K562 (cell line): ENCODE measurements around the gene RBL1.
"Not testable (repeated sequence)": the region's sequence is repeated elsewhere in the genome, so short reads cannot be mapped to it uniquely, and the experiment has no call there.

Experiments used
- FOXM1 ChIP-seq, 2 experiments: fragments of 450-650 bp in 1 of 2; sonication (generic) in 1 of 2; formaldehyde crosslinking in 1 of 2; IDR thresholded peaks; 2 replicates each; pipeline versions ENCODE4 v1.6.1 to v1.9.0; 2017 to 2022; ENCODE audit warnings: low read depth in 2 of 2, mild to moderate bottlenecking in 2 of 2, missing genetic modification reagents in 1 of 2, moderate library complexity in 1 of 2
- POLR2A ChIP-seq: fragments of 450-650 bp; conservative IDR thresholded peaks from 2 replicates; pipeline ENCODE4 v1.6.1; 2016
- ZNF12 ChIP-seq: sonication (generic); formaldehyde crosslinking; IDR thresholded peaks from 2 replicates; pipeline ENCODE4 v1.4.0; 2020; ENCODE audit warnings: mild to moderate bottlenecking, missing genetic modification reagents
- TF ChIP-seq, protein P1 (sequence below), 2 experiments: fragments of 450-650 bp; formaldehyde crosslinking in 1 of 2; IDR thresholded peaks; 2 replicates each; pipeline versions ENCODE4 v1.4.0 to v1.6.1; 2014 to 2020; ENCODE audit warnings: mild to moderate bottlenecking in 2 of 2, borderline replicate concordance in 1 of 2, low read depth in 1 of 2

- TF ChIP-seq ZNF12; POLR2A; FOXM1 (IDR thresholded peaks at IDR 0.05; ENCODE audit: low read depth); FOXM1 (CRISPR knock-in tag; IDR thresholded peaks at IDR 0.05; ENCODE audit: low read depth): not testable (repeated sequence)
- TF ChIP-seq, protein P1, sequence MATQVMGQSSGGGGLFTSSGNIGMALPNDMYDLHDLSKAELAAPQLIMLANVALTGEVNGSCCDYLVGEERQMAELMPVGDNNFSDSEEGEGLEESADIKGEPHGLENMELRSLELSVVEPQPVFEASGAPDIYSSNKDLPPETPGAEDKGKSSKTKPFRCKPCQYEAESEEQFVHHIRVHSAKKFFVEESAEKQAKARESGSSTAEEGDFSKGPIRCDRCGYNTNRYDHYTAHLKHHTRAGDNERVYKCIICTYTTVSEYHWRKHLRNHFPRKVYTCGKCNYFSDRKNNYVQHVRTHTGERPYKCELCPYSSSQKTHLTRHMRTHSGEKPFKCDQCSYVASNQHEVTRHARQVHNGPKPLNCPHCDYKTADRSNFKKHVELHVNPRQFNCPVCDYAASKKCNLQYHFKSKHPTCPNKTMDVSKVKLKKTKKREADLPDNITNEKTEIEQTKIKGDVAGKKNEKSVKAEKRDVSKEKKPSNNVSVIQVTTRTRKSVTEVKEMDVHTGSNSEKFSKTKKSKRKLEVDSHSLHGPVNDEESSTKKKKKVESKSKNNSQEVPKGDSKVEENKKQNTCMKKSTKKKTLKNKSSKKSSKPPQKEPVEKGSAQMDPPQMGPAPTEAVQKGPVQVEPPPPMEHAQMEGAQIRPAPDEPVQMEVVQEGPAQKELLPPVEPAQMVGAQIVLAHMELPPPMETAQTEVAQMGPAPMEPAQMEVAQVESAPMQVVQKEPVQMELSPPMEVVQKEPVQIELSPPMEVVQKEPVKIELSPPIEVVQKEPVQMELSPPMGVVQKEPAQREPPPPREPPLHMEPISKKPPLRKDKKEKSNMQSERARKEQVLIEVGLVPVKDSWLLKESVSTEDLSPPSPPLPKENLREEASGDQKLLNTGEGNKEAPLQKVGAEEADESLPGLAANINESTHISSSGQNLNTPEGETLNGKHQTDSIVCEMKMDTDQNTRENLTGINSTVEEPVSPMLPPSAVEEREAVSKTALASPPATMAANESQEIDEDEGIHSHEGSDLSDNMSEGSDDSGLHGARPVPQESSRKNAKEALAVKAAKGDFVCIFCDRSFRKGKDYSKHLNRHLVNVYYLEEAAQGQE (IDR thresholded peaks at IDR 0.05; ENCODE audit: borderline replicate concordance), result not testable (repeated sequence)
- TF ChIP-seq, protein P1 (CRISPR knock-in tag; IDR thresholded peaks at IDR 0.05; ENCODE audit: low read depth), result not testable (repeated sequence)
Observed at GRCh38 chr20:36962354-36962941, 133.3 kb downstream of the RBL1 start.
